Fibroblast of lung (primary cell): ENCODE data around the gene COTL1. TPM values are rescaled to one million over a fixed set of nuclear protein-coding genes. Genes with fewer than 3 reads are reported as not detected.

Experiments
- DNase-seq, 2 donors: peaks; one replicate each; pipeline versions ENCODE4 v3.0.0 to v3.0.0-alpha.2; 2010; ENCODE audit warnings: low read depth in 2 of 2
- H2AFZ ChIP-seq: 2 replicates; pipeline ENCODE4 v1.5.1; 2012; ENCODE audit warnings: low read length, control low read depth, inconsistent platforms
- H3K27ac ChIP-seq: 2 replicates; pipeline ENCODE4 v1.5.1; 2011; ENCODE audit warnings: low read length, control low read depth; ENCODE audit not compliant: insufficient read depth
- H3K27me3 ChIP-seq: 2 replicates; pipeline ENCODE4 v1.5.1; 2011; ENCODE audit warnings: mild to moderate bottlenecking, low read length; ENCODE audit not compliant: control insufficient read depth, insufficient read depth
- H3K36me3 ChIP-seq: 2 replicates; pipeline ENCODE4 v1.5.1; 2011; ENCODE audit warnings: low read length; ENCODE audit not compliant: control insufficient read depth, insufficient read depth
- H3K4me1 ChIP-seq: 2 replicates; pipeline ENCODE4 v1.5.1; 2011; ENCODE audit warnings: low read length; ENCODE audit not compliant: control insufficient read depth, insufficient read depth; ENCODE audit errors: extremely low read depth
- H3K4me2 ChIP-seq: 2 replicates; pipeline ENCODE4 v1.5.1; 2011; ENCODE audit warnings: low read length, control low read depth; ENCODE audit not compliant: insufficient read depth; ENCODE audit errors: extremely low read depth
- H3K4me3 ChIP-seq, 4 experiments: fragments of 200-600 bp in 1 of 4; sonication (generic) in 1 of 4; replicated peaks in 1 of 4; 2 replicates each; pipeline ENCODE4 v1.5.1; 2011 to 2016; ENCODE audit warnings: low read length in 4 of 4, low read depth in 3 of 4, mild to moderate bottlenecking in 3 of 4, control low read depth in 2 of 4, inconsistent platforms in 1 of 4, mixed read lengths in 1 of 4; ENCODE audit not compliant: insufficient read depth in 1 of 4; ENCODE audit errors: control extremely low read depth in 1 of 4
- H3K79me2 ChIP-seq: 2 replicates; pipeline ENCODE4 v1.5.1; 2012; ENCODE audit warnings: mild to moderate bottlenecking, low read length, inconsistent platforms; ENCODE audit not compliant: control insufficient read depth, insufficient read depth
- H3K9ac ChIP-seq: 2 replicates; pipeline ENCODE4 v1.5.1; 2011; ENCODE audit warnings: mild to moderate bottlenecking, low read length, control low read depth; ENCODE audit not compliant: insufficient read depth
- H3K9me3 ChIP-seq: 2 replicates; pipeline ENCODE4 v1.5.1; 2012; ENCODE audit warnings: low read depth, low read length; ENCODE audit not compliant: control insufficient read depth, insufficient read depth
- H4K20me1 ChIP-seq: 2 replicates; pipeline ENCODE4 v1.5.1; 2011; ENCODE audit warnings: low read length; ENCODE audit not compliant: control insufficient read depth, insufficient read depth; ENCODE audit errors: extremely low read depth
- CTCF ChIP-seq, 2 donors: IDR thresholded peaks in 1 of 2; conservative IDR thresholded peaks in 1 of 2; 1 replicate in 1 of 2; 2 replicates in 1 of 2; pipeline ENCODE4 v1.5.1; 2011 to 2012; ENCODE audit warnings: low read length in 2 of 2, control low read depth in 1 of 2, inconsistent platforms in 1 of 2, low read depth in 1 of 2, mild to moderate bottlenecking in 1 of 2
- EZH2 ChIP-seq: IDR thresholded peaks from 2 replicates; pipeline ENCODE4 v1.5.1; 2012; ENCODE audit warnings: low read length, control low read depth, mild to moderate bottlenecking; ENCODE audit errors: missing control alignments
- polyA plus RNA-seq, 2 donors: library from polyadenylated mRNA; depleted of rRNA in 1 of 2; stranded (reverse) in 1 of 2; unstranded in 1 of 2; fragments of >200 nt; gene quantifications; 2 replicates each; pipeline ENCODE4 v1.2.1, GENCODE V29; 2011 to 2012; ENCODE audit warnings: missing spikeins in 1 of 2
- total RNA-seq: library from RNA; depleted of rRNA; stranded (reverse); fragments of >200 nt; gene quantifications from 2 replicates; pipeline ENCODE4 v1.2.1, GENCODE V29; 2014

Gene COTL1
- total and polyA plus RNA-seq, 2 donors (not counting 1 experiment from before 2014, with no cell fraction given), result 103 to 192 TPM

GRCh38 chr16:84548971-84549844, 68.7 kb downstream of the COTL1 start:
- DNase-seq, result peak in 1 of 2 donors; percentile 34
- TF ChIP-seq CTCF (conservative IDR thresholded peaks at IDR 0.05 in 1 of 2, IDR thresholded peaks at IDR 0.05 in 1 of 2; ENCODE audit: low read depth in 1 of 2, low read length in 2 of 2), result no peak
- no peak for TF ChIP-seq EZH2
- Histone ChIP-seq H3K27ac (no peak overlapping the region), H3K79me2 (no peaks in the 10 kb centered on the region), H3K9ac (no peak overlapping the region), H3K4me2 (no peak overlapping the region), H3K36me3 (no peaks in the 10 kb centered on the region), H4K20me1 (no peaks in the 10 kb centered on the region), H3K27me3 (no peaks in the 10 kb centered on the region), H2AFZ (peak overlapping the region; percentile 63), H3K4me1 (no peaks in the 10 kb centered on the region), H3K9me3 (no peaks in the 10 kb centered on the region), H3K4me3 (no peak overlapping the region)

DNA sequence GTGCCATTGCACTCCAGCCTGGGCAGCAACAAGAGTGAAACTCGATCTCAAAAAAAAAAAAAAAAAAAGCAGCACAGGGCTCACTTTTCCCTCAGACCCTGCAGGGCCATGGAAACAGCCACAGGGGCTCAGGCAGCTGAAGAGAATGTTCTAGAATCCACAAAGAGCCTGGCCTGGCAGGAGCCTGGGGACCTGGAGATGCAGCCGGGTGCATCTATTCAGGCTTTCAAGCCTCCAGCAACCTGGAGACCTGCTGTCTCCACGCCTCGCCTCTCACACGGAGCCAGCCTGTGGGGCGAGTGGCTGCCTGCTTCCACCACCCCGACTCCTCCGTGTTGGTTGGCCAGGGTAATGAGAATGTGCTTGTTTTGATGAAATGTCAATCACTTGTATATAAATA, 69.4 kb downstream of the COTL1 start:
- Histone ChIP-seq H3K9me3 (no peaks in the 10 kb centered on the region), H2AFZ (no peak overlapping the region), H3K79me2 (no peaks in the 10 kb centered on the region), H3K4me1 (no peaks in the 10 kb centered on the region), H3K4me3 (no peak overlapping the region), H3K27me3 (no peaks in the 10 kb centered on the region), H3K4me2 (no peak overlapping the region), H3K9ac (no peak overlapping the region), H4K20me1 (no peaks in the 10 kb centered on the region), H3K36me3 (no peaks in the 10 kb centered on the region), H3K27ac (no peak overlapping the region)
- TF ChIP-seq EZH2 (no peak), CTCF (conservative IDR thresholded peaks at IDR 0.05 in 1 of 2, IDR thresholded peaks at IDR 0.05 in 1 of 2; ENCODE audit: low read depth in 1 of 2, low read length in 2 of 2) (no peak)
- DNase-seq, result no peak

DNA sequence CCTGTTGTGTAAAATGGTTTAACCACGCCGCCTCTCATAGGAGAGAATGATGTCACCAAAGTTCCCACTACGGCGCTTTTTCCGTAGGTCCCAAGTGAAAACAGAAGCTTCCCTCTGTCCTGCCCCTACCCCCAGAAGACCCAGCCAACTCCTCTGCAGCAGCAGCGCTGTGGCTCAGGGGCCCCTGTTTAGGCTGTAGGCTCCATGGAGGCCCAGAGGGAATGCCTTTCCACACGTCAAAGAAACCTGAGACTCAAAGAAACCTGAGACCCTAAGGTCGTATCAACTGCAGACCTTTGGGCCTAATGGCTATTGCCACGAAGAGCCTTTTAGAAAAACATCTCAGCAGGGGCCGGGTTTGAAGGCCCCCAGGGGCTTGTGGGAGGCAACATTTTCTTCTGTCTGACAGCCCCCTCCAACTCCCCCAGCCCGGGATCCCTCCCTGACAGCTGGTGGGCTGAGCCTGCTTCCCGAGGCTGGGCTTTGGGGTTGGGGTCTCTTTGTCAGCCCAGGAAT, 70.3 kb downstream of the COTL1 start:
- H3K79me2 ChIP-seq, result no peaks in the 10 kb centered on the region
- H3K36me3 ChIP-seq, result no peaks in the 10 kb centered on the region
- no peaks in the 10 kb centered on the region for H3K27me3 ChIP-seq
- no peak overlapping the region for H3K27ac ChIP-seq
- no peaks in the 10 kb centered on the region for H4K20me1 ChIP-seq
- no peaks in the 10 kb centered on the region for H3K4me1 ChIP-seq
- TF ChIP-seq EZH2, result no peak
- TF ChIP-seq CTCF (conservative IDR thresholded peaks at IDR 0.05 in 1 of 2, IDR thresholded peaks at IDR 0.05 in 1 of 2; ENCODE audit: low read depth in 1 of 2, low read length in 2 of 2), result no peak
- no peak overlapping the region for H3K4me2 ChIP-seq
- no peak overlapping the region for H3K9ac ChIP-seq
- H3K9me3 ChIP-seq, result no peaks in the 10 kb centered on the region
- H2AFZ ChIP-seq, result no peak overlapping the region
- no peak for DNase-seq
- no peak overlapping the region for H3K4me3 ChIP-seq
